Hepatocyte (in vitro differentiated cells): ENCODE data around the gene VAPA. TPM values are rescaled to one million over a fixed set of nuclear protein-coding genes. Genes with fewer than 3 reads are reported as not detected.
"Not testable (repeated sequence)": the region's sequence is repeated elsewhere in the genome, so short reads cannot be mapped to it uniquely, and the experiment has no call there.

ENCODE experiments used
- DNase-seq: peaks from one replicate; pipeline ENCODE4 v3.0.0-alpha.2; 2016; ENCODE audit warnings: low spot score
- H2AFZ ChIP-seq: fragments of 200-600 bp; sonication (generic); 2 replicates; pipeline ENCODE4 v1.6.0; 2016; ENCODE audit warnings: antibody characterized with exemption, mild to moderate bottlenecking
- H3K27ac ChIP-seq: fragments of 200-600 bp; sonication (generic); 2 replicates; pipeline ENCODE4 v1.5.1; 2016; ENCODE audit warnings: mild to moderate bottlenecking
- H3K27me3 ChIP-seq: fragments of 200-600 bp; sonication (generic); 2 replicates; pipeline ENCODE4 v1.6.1; 2016
- H3K36me3 ChIP-seq: fragments of 200-600 bp; sonication (generic); replicated peaks from 2 replicates; pipeline ENCODE4 v1.5.1; 2016; ENCODE audit warnings: low read depth; ENCODE audit not compliant: insufficient read depth
- H3K4me1 ChIP-seq: fragments of 200-600 bp; sonication (generic); 2 replicates; pipeline ENCODE4 v1.5.1; 2016; ENCODE audit warnings: mild to moderate bottlenecking, moderate library complexity; ENCODE audit not compliant: insufficient read depth
- H3K4me2 ChIP-seq: fragments of 200-600 bp; sonication (generic); 2 replicates; pipeline ENCODE4 v1.6.0; 2016
- H3K4me3 ChIP-seq: fragments of 200-600 bp; sonication (generic); 2 replicates; pipeline ENCODE4 v1.5.1; 2016; ENCODE audit warnings: mild to moderate bottlenecking
- H3K79me2 ChIP-seq: fragments of 200-600 bp; sonication (generic); 2 replicates; pipeline ENCODE4 v1.6.0; 2017; ENCODE audit warnings: mild to moderate bottlenecking
- H3K9me2 ChIP-seq: fragments of 200-600 bp; sonication (generic); replicated peaks from 2 replicates; pipeline ENCODE4 v1.6.0; 2017; ENCODE audit warnings: mild to moderate bottlenecking; ENCODE audit not compliant: insufficient read depth
- H3K9me3 ChIP-seq: fragments of 200-600 bp; sonication (generic); 2 replicates; pipeline ENCODE4 v1.5.1; 2016; ENCODE audit warnings: low read depth, mild to moderate bottlenecking
- H4K20me1 ChIP-seq: fragments of 200-600 bp; sonication (generic); 2 replicates; pipeline ENCODE4 v1.6.0; 2016; ENCODE audit warnings: mild to moderate bottlenecking; ENCODE audit not compliant: insufficient read depth, poor library complexity, severe bottlenecking
- EZH2 ChIP-seq: fragments of 200-600 bp; sonication (generic); IDR thresholded peaks from 2 replicates; pipeline ENCODE4 v1.6.1; 2016; ENCODE audit warnings: antibody characterized with exemption, mild to moderate bottlenecking, borderline replicate concordance
- EZH2phosphoT487 ChIP-seq: fragments of 200-600 bp; sonication (generic); IDR thresholded peaks from one replicate; pipeline ENCODE4 v1.6.1; 2018; ENCODE audit warnings: antibody characterized with exemption, mild to moderate bottlenecking, low read depth, moderate library complexity; ENCODE audit not compliant: unreplicated experiment, severe bottlenecking
- WGBS: methylation state at CpG from one replicate; pipeline ENCODE4 v1.1.6; 2016; ENCODE audit warnings: low lambda C conversion rate; ENCODE audit errors: missing lambda C conversion rate; 5-methylcytosine and 5-hydroxymethylcytosine counted together
- polyA plus RNA-seq: library from polyadenylated mRNA; unstranded; fragments of >200 nt; fragmentation: Nextera tagmentation; extraction: Ambion mirVana; gene quantifications from 2 replicates; pipeline ENCODE4 v1.2.1, GENCODE V29; 2016
- total RNA-seq: library from RNA; depleted of rRNA; stranded (reverse); fragments of >200 nt; gene quantifications from 2 replicates; pipeline ENCODE4 v1.2.3, GENCODE V29; 2014
- TF ChIP-seq, protein P1 (sequence below): fragments of 200-600 bp; sonication (generic); IDR thresholded peaks from 2 replicates; pipeline ENCODE4 v1.5.1; 2016; ENCODE audit warnings: antibody characterized with exemption, mild to moderate bottlenecking; ENCODE audit not compliant: poor library complexity

VAPA gene
- total and polyA plus RNA-seq, 2 experiments from 2014 or later = 290 to 324 TPM

DNA sequence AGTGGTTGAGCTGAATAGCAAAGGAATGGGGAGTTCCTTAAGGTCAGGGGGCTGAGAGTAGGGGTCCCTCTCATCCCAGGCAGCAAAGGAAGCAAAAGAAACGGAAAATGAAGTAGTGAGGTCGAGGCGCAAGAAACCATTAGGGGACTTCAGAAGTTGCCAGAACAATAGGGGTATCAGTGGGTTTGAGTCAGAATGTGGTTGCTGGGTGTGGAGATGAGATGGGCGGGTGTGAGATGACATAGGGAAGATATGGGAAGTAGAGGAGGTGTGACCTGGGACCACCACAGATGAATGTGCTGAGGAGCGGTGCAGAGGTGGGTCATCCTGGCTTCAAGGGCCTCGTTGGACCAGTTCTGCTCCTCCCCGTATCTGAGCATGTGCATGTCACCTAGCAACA is 13.1 kb upstream of the VAPA start:
- H3K79me2 ChIP-seq = no peaks in the 10 kb centered on the region
- H3K4me2 ChIP-seq = no peak overlapping the region
- no peaks in the 10 kb centered on the region for H3K27me3 ChIP-seq
- H3K9me3 ChIP-seq = no peaks in the 10 kb centered on the region
- no peak overlapping the region for H2AFZ ChIP-seq
- DNase-seq = no peak
- H4K20me1 ChIP-seq = no peaks in the 10 kb centered on the region
- no peak overlapping the region for H3K4me3 ChIP-seq
- TF ChIP-seq EZH2 (no peak), EZH2phosphoT487 (no peak)
- TF ChIP-seq, protein P1, sequence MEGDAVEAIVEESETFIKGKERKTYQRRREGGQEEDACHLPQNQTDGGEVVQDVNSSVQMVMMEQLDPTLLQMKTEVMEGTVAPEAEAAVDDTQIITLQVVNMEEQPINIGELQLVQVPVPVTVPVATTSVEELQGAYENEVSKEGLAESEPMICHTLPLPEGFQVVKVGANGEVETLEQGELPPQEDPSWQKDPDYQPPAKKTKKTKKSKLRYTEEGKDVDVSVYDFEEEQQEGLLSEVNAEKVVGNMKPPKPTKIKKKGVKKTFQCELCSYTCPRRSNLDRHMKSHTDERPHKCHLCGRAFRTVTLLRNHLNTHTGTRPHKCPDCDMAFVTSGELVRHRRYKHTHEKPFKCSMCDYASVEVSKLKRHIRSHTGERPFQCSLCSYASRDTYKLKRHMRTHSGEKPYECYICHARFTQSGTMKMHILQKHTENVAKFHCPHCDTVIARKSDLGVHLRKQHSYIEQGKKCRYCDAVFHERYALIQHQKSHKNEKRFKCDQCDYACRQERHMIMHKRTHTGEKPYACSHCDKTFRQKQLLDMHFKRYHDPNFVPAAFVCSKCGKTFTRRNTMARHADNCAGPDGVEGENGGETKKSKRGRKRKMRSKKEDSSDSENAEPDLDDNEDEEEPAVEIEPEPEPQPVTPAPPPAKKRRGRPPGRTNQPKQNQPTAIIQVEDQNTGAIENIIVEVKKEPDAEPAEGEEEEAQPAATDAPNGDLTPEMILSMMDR = no peak
- no peak overlapping the region for H3K27ac ChIP-seq
- no peaks in the 10 kb centered on the region for H3K4me1 ChIP-seq
- WGBS = 87% methylated on average over 7 of the region's 7 CpGs
- no peaks in the 10 kb centered on the region for H3K36me3 ChIP-seq
- no peaks in the 10 kb centered on the region for H3K9me2 ChIP-seq

DNA sequence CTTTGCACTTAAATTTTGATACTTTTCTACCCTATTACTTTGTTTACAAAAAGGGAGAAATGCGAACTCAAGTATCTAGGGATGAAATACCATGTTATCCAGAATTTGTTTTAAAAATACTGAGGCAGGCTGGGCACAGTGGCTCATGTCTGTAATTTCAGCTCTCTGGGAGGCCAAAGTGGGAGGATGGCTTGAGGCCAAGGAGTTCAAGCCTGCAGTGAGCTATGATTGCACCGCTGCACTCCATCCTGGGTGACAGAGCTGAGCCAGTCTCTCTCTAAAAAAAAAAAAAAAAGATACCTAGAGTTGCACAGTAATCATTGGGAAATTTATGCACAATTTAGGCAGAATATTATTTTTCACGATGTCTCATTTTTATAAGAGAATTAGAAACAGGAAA is 12.4 kb upstream of the VAPA start:
- H3K27me3 ChIP-seq = no peaks in the 10 kb centered on the region
- no peak overlapping the region for H3K27ac ChIP-seq
- H2AFZ ChIP-seq = no peak overlapping the region
- H3K9me2 ChIP-seq = no peaks in the 10 kb centered on the region
- H3K4me2 ChIP-seq = no peak overlapping the region
- H3K79me2 ChIP-seq = no peaks in the 10 kb centered on the region
- DNase-seq = no peak
- H3K4me1 ChIP-seq = no peaks in the 10 kb centered on the region
- H3K36me3 ChIP-seq = no peaks in the 10 kb centered on the region
- H3K9me3 ChIP-seq = no peaks in the 10 kb centered on the region
- no peak overlapping the region for H3K4me3 ChIP-seq
- no peak for TF ChIP-seq EZH2
- no peak for TF ChIP-seq EZH2phosphoT487
- TF ChIP-seq, protein P1 = no peak
- no peaks in the 10 kb centered on the region for H4K20me1 ChIP-seq
- 81% methylated on average over 3 of the region's 3 CpGs for WGBS

DNA sequence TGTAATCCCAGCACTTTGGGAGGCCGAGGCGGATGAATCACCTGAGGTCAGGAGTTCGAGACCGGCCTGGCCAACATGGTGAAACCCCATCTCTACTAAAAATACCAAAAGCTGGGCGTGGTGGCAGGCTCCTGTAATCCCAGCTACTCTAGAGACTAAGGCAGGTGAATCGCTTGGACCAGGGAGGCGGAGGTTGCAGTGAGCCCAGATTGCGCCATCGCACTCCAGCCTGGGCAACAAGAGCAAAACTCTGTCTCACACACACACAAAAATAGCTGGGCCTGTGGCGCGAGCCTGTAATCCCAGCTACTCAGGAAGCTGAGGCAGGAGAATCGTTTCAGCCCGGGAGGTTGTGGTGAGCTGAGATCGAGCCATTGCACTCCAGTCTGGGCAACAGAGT is 11.6 kb upstream of the VAPA start:
- H2AFZ ChIP-seq, H3K27ac ChIP-seq, H3K36me3 ChIP-seq, H3K9me2 ChIP-seq, H3K79me2 ChIP-seq, H3K9me3 ChIP-seq, H3K4me1 ChIP-seq, DNase-seq, H4K20me1 ChIP-seq, H3K4me2 ChIP-seq, H3K4me3 ChIP-seq, H3K27me3 ChIP-seq: not testable (repeated sequence)
- 89% methylated on average over 14 of the region's 14 CpGs for WGBS

DNA sequence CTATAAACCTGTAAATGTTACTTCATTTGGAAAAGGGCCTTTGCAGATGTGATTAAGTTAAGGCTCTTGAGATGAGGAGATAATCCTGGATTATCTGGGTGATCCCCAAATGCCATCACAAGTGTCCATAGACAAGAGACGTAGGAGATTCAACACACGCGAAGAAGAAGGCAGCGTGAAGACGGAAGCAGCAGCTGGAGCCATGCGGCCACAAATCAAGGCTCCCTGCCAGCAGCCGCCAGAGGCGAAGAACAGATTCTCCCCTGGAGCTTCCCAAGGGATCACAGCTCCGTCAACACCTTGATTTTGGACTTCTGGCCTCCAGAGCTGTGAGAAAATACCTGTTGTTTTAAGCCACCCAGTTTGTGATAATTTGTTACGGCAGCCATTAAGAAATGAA is 11.0 kb upstream of the VAPA start:
- Histone ChIP-seq H3K9me3 (no peaks in the 10 kb centered on the region), H3K79me2 (no peaks in the 10 kb centered on the region), H4K20me1 (no peaks in the 10 kb centered on the region), H3K9me2 (no peaks in the 10 kb centered on the region), H3K4me3 (no peak overlapping the region), H2AFZ (no peak overlapping the region), H3K4me1 (no peaks in the 10 kb centered on the region), H3K27ac (no peak overlapping the region), H3K4me2 (peak overlapping the region; percentile 25), H3K36me3 (no peaks in the 10 kb centered on the region), H3K27me3 (no peaks in the 10 kb centered on the region)
- TF ChIP-seq, protein P1 = no peak
- no peak for TF ChIP-seq EZH2phosphoT487
- no peak for TF ChIP-seq EZH2
- WGBS = 50% methylated on average over 10 of the region's 10 CpGs
- no peak for DNase-seq
